Measurements from ENCODE around the gene MAPK7. TPM values are rescaled to one million over a fixed set of nuclear protein-coding genes. Genes with fewer than 3 reads are reported as not detected.

Gene MAPK7
- 23.5 TPM for polyA plus RNA-seq (ENCODE audit: insufficient read length)

- no peak for DNase-seq
These were observed at the start of gene MAPK7 for GRCh38 chr17:19378416-19379360. MAPK7 (plus strand) TSS chr17:19378498; CDS start chr17:19378901, 403 bp downstream.

- no peak for DNase-seq
These were observed 49.2 kb upstream of the MAPK7 start for GRCh38 chr17:19329136-19329535.

GRCh38 chr17:19329839-19330238 lies 48.5 kb upstream of the MAPK7 start:
- no peak for DNase-seq

DNA sequence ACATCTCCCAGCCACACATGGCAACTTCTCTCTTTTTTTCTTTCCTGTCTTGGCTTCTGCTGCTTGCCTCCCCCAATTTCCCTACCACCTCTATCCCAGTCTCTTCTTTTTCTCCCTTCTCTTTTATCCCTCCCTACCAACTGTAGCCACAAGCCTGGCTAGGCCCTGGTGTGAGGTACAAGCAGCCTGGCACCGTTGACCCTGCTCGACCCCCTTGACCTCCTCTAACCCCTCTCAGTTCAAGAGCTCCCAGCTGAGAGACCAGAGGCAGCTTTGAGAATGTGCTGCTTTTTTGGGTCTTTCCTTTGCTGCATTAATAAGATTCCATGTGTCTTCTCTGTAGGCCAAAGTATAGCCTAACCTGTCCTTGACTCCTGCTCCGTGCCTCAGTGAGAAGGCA lies 48.0 kb upstream of the MAPK7 start:
- no peak for DNase-seq

GRCh38 chr17:19331134-19331533 lies 47.2 kb upstream of the MAPK7 start:
- no peak for DNase-seq

GRCh38 chr17:19331543-19332245 lies 46.6 kb upstream of the MAPK7 start:
- DNase-seq, result no peak

DNA sequence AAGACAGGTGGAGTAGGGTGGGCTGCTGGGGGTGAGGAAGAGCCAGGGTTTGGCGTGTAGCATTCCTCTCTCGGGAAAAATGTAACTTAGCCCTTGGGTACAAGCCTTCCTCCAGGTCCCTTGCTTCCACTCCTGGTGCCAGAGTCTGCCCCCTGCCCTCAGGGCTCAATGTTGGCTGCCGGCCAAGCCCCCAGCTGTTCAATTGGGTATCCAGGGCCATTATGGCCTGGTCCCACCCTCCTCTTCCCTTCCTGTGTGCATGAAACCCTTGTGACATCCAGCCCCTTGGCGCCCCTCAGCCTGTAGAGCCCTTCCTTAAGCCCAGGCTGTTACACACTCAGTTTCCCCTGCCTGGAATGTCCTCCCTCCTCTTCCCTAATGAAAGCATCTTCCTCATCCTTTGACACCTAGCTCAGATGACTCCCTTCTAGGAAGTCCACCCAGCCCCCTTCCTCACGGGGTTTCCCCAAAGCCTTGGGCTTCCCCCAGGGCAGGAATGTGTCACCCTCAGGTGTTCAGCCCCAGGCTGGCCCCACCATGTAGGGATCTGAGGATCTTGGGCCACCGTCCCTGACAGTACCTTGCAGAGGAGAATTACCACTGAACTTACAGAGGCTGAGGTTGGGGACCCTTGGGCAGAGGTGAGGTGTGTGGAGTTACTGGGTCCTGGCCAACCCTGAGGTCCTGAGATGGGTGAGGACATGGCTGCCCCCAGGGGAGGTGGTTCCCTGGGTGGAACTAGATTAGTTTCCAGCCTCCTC lies 45.7 kb upstream of the MAPK7 start:
- DNase-seq, result no peak

- DNase-seq, result no peak
These were observed 45.2 kb upstream of the MAPK7 start for GRCh38 chr17:19333132-19333440.

GRCh38 chr17:19333736-19334290 lies 44.5 kb upstream of the MAPK7 start:
- DNase-seq, result no peak

- no peak for DNase-seq
These were observed 44.0 kb upstream of the MAPK7 start for GRCh38 chr17:19334331-19334730.

- DNase-seq, result no peak
These were observed 42.2 kb upstream of the MAPK7 start for GRCh38 chr17:19335951-19336631.

DNA sequence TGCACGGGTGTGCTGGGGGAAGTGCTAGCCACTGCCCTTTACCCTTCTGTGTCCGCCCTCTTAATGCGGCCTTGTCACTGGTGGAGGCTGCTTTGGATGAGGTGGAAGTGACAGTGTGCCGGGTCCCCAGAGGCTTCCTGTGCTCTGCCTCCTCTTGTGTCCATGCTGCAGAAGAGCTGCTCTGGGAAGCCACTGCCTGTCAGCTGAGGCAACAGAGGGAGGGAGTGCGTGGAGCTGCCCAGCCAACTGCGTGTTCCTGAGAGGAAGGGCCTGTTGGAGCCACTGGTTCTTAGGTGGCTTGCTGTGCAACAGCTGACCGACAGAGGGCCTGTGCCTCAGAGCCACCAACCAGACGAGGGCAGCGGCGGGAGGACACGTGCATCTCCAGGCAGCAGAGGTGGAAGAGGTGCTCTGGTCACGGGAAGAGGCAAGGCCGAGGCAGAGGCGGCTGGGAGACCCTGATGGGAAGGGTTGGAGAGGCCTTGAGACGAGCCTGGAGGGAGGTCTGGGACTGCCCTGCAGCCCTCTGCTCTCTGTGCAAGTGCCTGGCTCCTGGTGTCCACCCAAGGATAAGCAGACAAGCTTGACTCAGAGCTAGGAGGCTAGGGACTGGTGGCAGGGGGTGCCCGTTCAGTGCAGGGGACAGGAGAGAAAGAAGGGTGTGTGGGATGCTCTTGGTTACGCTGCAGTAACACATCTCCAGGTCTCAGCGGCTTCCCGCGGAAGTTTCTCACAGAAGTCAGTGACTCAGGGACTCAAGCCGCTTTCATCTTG lies 41.2 kb upstream of the MAPK7 start:
- no peak for DNase-seq

GRCh38 chr17:19337712-19338023 lies 40.6 kb upstream of the MAPK7 start:
- no peak for DNase-seq

GRCh38 chr17:19338031-19338990 lies 40.0 kb upstream of the MAPK7 start:
- DNase-seq, result no peak

DNA sequence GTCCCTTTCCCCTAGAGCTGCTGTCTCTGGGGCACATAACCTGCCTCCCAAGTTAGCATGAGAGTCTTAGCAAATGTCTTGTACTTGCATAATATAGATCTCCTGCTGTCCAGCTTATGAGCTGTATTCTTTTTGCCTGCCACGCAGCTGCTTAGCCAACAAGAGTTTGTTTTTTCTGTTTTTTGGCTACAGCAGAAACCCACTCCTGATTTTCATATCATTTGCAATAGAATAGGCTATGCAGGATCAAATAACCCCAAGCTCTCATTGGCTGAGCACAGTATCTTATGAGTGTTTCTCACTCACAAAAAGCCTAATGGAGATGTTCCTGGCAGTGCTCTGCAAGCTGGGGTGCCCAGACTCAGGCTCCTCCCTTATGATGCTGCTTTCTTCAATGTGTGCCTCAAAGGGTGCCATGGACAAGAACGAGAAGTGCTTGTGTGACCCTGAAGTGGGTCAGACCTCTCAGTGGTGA lies 38.9 kb upstream of the MAPK7 start:
- no peak for DNase-seq

GRCh38 chr17:19341211-19341631 lies 37.1 kb upstream of the MAPK7 start:
- no peak for DNase-seq

GRCh38 chr17:19341641-19342610 lies 36.4 kb upstream of the MAPK7 start:
- DNase-seq, result no peak

GRCh38 chr17:19342611-19343255 lies 35.6 kb upstream of the MAPK7 start:
- no peak for DNase-seq

Measured in hindlimb muscle (tissue), 1 donor.